ENCODE data around the gene KCND3. TPM values are rescaled to one million over a fixed set of nuclear protein-coding genes. Genes with fewer than 3 reads are reported as not detected.

The KCND3 gene
- total RNA-seq, 1 donor from 2014 or later = 0.43 TPM

DNA sequence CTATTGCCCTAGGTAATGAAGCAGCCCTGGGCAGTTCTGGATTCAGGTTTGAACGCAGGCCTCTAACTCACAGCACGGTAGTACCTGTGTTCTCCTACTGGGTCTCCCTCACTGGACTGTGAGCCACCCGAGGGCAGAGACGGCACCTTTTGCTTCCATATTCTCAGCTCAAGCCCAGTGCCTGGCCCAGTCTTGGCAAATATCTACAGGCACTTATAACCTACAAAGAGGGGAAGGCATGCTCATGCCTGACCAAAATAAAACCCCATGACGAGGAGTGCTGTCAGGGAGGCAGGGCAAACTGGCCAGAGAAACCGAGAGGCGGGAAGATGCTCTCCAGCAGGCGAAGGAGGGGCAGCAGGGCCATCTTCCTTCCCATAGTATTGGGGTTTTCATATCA, 142.6 kb downstream of the KCND3 start:
- H3K36me3 ChIP-seq (ENCODE audit: insufficient read depth, low read length) = no peaks in the 10 kb centered on the region
- no peak for DNase-seq (ENCODE audit: low read depth)
- no peak for TF ChIP-seq EZH2 (IDR thresholded peaks at IDR 0.05; ENCODE audit: insufficient read depth, low read length)
- TF ChIP-seq, protein P1, sequence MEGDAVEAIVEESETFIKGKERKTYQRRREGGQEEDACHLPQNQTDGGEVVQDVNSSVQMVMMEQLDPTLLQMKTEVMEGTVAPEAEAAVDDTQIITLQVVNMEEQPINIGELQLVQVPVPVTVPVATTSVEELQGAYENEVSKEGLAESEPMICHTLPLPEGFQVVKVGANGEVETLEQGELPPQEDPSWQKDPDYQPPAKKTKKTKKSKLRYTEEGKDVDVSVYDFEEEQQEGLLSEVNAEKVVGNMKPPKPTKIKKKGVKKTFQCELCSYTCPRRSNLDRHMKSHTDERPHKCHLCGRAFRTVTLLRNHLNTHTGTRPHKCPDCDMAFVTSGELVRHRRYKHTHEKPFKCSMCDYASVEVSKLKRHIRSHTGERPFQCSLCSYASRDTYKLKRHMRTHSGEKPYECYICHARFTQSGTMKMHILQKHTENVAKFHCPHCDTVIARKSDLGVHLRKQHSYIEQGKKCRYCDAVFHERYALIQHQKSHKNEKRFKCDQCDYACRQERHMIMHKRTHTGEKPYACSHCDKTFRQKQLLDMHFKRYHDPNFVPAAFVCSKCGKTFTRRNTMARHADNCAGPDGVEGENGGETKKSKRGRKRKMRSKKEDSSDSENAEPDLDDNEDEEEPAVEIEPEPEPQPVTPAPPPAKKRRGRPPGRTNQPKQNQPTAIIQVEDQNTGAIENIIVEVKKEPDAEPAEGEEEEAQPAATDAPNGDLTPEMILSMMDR (IDR thresholded peaks at IDR 0.05; ENCODE audit: insufficient read depth, low read depth, low read length) = no peak
- no peaks in the 10 kb centered on the region for H3K27me3 ChIP-seq (ENCODE audit: insufficient read depth, low read length)
- H3K9me3 ChIP-seq (ENCODE audit: insufficient read depth, low read depth, low read length) = no peaks in the 10 kb centered on the region
- H3K27me3 Mint-ChIP-seq (ENCODE audit: low read depth, unreplicated experiment) = peaks cover 42% of the 10 kb centered on the region
- no peak overlapping the region for H3K4me3 ChIP-seq (ENCODE audit: insufficient read depth, low read depth, low read length)
- H3K9me3 Mint-ChIP-seq (ENCODE audit: unreplicated experiment) = peaks cover 3% of the 10 kb centered on the region
- H3K4me2 ChIP-seq (ENCODE audit: low read length) = no peak overlapping the region
- H3K79me2 ChIP-seq (ENCODE audit: insufficient read depth, low read length) = no peaks in the 10 kb centered on the region
- H2AFZ ChIP-seq (ENCODE audit: low read depth, low read length) = no peak overlapping the region
- FAIRE-seq = no peak
- no peak overlapping the region for H3K27ac ChIP-seq (ENCODE audit: low read depth, low read length)
- no peaks in the 10 kb centered on the region for H4K20me1 ChIP-seq (ENCODE audit: insufficient read depth, low read length)
- peaks cover 3% of the 10 kb centered on the region for H3K4me1 Mint-ChIP-seq (ENCODE audit: low read depth, unreplicated experiment)
- no peak overlapping the region for H3K9ac ChIP-seq (ENCODE audit: low read length)
- no peak overlapping the region for H3K4me3 Mint-ChIP-seq (ENCODE audit: unreplicated experiment)
- no peaks in the 10 kb centered on the region for H3K36me3 Mint-ChIP-seq (ENCODE audit: low read depth, unreplicated experiment)
- no peaks in the 10 kb centered on the region for H3K4me1 ChIP-seq (ENCODE audit: insufficient read depth, low read length)
- no peak overlapping the region for H3K27ac Mint-ChIP-seq (ENCODE audit: unreplicated experiment)

DNA sequence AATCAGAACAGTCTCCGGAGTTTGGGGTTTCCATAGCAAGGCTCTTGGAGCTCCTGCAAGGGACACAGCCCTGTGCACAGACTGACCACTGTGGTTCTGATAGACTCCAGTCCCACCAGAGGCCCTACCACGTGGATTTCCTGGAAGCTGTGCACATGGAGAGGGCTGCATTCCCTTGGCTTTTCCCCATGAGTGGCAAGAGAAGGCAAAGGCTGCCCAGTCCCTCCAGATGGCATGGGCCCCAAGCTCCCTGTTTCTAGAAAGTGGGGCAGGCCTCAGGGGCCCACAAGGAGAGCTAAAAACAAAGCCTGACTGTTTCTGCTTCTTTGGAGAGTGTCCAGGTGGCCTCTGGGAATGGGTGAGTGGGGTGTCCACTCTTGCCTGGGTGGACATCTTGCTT, 146.3 kb downstream of the KCND3 start:
- Mint-ChIP-seq H3K4me3 (ENCODE audit: unreplicated experiment) (no peak overlapping the region), H3K4me1 (ENCODE audit: low read depth, unreplicated experiment) (no peaks in the 10 kb centered on the region)

DNA sequence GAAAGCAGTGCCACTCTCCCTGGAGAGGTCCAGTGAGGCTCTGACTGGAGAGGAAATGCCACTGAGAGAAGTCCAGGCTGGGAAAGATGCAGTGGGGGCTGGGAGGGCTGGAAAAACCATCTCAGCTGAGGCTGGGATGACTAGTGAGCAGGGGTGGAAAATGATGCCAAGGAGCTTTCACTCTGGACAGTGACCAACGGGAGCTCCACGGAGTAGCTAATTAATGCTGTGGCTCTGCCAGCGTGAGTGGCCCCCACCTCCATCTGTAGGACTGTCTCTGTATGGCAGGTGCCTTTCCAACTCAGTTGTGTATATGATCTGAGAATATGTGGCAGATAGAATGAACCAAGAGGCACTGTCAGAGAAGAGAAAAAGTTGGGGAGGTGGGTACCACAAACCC, 147.1 kb downstream of the KCND3 start:
- Mint-ChIP-seq H3K27me3 (ENCODE audit: low read depth, unreplicated experiment) (peaks cover 37% of the 10 kb centered on the region), H3K27ac (ENCODE audit: unreplicated experiment) (no peak overlapping the region), H3K9me3 (ENCODE audit: unreplicated experiment) (peaks cover 3% of the 10 kb centered on the region), H3K36me3 (ENCODE audit: low read depth, unreplicated experiment) (peaks cover 3% of the 10 kb centered on the region), H3K4me3 (ENCODE audit: unreplicated experiment) (no peak overlapping the region), H3K4me1 (ENCODE audit: low read depth, unreplicated experiment) (no peaks in the 10 kb centered on the region)
- no peaks in the 10 kb centered on the region for H4K20me1 ChIP-seq (ENCODE audit: insufficient read depth, low read length)
- no peak for FAIRE-seq
- no peak overlapping the region for H3K4me2 ChIP-seq (ENCODE audit: low read length)
- DNase-seq (ENCODE audit: low read depth) = no peak
- H3K36me3 ChIP-seq (ENCODE audit: insufficient read depth, low read length) = no peaks in the 10 kb centered on the region
- H3K4me1 ChIP-seq (ENCODE audit: insufficient read depth, low read length) = no peaks in the 10 kb centered on the region
- H2AFZ ChIP-seq (ENCODE audit: low read depth, low read length) = no peak overlapping the region
- no peak overlapping the region for H3K4me3 ChIP-seq (ENCODE audit: insufficient read depth, low read depth, low read length)
- no peak for TF ChIP-seq EZH2 (IDR thresholded peaks at IDR 0.05; ENCODE audit: insufficient read depth, low read length)
- TF ChIP-seq, protein P1 (IDR thresholded peaks at IDR 0.05; ENCODE audit: insufficient read depth, low read depth, low read length) = no peak
- H3K27me3 ChIP-seq (ENCODE audit: insufficient read depth, low read length) = no peaks in the 10 kb centered on the region
- H3K9me3 ChIP-seq (ENCODE audit: insufficient read depth, low read depth, low read length) = no peaks in the 10 kb centered on the region
- no peak overlapping the region for H3K27ac ChIP-seq (ENCODE audit: low read depth, low read length)
- H3K9ac ChIP-seq (ENCODE audit: low read length) = no peak overlapping the region
- no peaks in the 10 kb centered on the region for H3K79me2 ChIP-seq (ENCODE audit: insufficient read depth, low read length)

More for the DNA sequence above, 146.3 kb downstream of the KCND3 start:
- DNase-seq (ENCODE audit: low read depth) (no peak), FAIRE-seq (no peak)
- Mint-ChIP-seq H3K27ac (ENCODE audit: unreplicated experiment) (no peak overlapping the region), H3K9me3 (ENCODE audit: unreplicated experiment) (peaks cover 3% of the 10 kb centered on the region), H3K27me3 (ENCODE audit: low read depth, unreplicated experiment) (peaks cover 34% of the 10 kb centered on the region), H3K36me3 (ENCODE audit: low read depth, unreplicated experiment) (no peaks in the 10 kb centered on the region)
- Histone ChIP-seq H3K79me2 (ENCODE audit: insufficient read depth, low read length) (no peaks in the 10 kb centered on the region), H3K27ac (ENCODE audit: low read depth, low read length) (no peak overlapping the region), H3K4me2 (ENCODE audit: low read length) (no peak overlapping the region), H3K4me1 (ENCODE audit: insufficient read depth, low read length) (no peaks in the 10 kb centered on the region), H3K9ac (ENCODE audit: low read length) (no peak overlapping the region), H3K9me3 (ENCODE audit: insufficient read depth, low read depth, low read length) (no peaks in the 10 kb centered on the region), H2AFZ (ENCODE audit: low read depth, low read length) (no peak overlapping the region), H4K20me1 (ENCODE audit: insufficient read depth, low read length) (no peaks in the 10 kb centered on the region), H3K27me3 (ENCODE audit: insufficient read depth, low read length) (no peaks in the 10 kb centered on the region), H3K4me3 (ENCODE audit: insufficient read depth, low read depth, low read length) (no peak overlapping the region), H3K36me3 (ENCODE audit: insufficient read depth, low read length) (no peaks in the 10 kb centered on the region)
- TF ChIP-seq EZH2 (IDR thresholded peaks at IDR 0.05; ENCODE audit: insufficient read depth, low read length) = no peak
- TF ChIP-seq, protein P1 (IDR thresholded peaks at IDR 0.05; ENCODE audit: insufficient read depth, low read depth, low read length) = no peak

Data from astrocyte (in vitro differentiated cells and primary cell).